ENCODE results near the gene TAS2R30. TPM values are rescaled to one million over a fixed set of nuclear protein-coding genes. Genes with fewer than 3 reads are reported as not detected.

Gene TAS2R30
- total RNA-seq, 2 donors from 2014 or later = 4.1 to 15.1 TPM

- TF ChIP-seq CTCF (IDR thresholded peaks at IDR 0.05) = no peak
- no peaks in the 10 kb centered on the region for H3K27me3 ChIP-seq (replicated peaks; ENCODE audit: insufficient read depth)
- H3K9me3 ChIP-seq = no peaks in the 10 kb centered on the region
- H3K4me1 ChIP-seq (ENCODE audit: control insufficient read depth in 1 of 2, low read depth in 2 of 2) = no peaks in the 10 kb centered on the region
- no peaks in the 10 kb centered on the region for H3K36me3 ChIP-seq
- no peak overlapping the region for H3K4me3 ChIP-seq
- DNase-seq (ENCODE audit: low spot score) (no peak), ATAC-seq (ENCODE audit: insufficient number of reproducible peaks, low FRiP score, low read depth) (no peak)
- H3K27ac ChIP-seq = no peak overlapping the region
These were observed 13.0 kb upstream of the TAS2R30 start for GRCh38 chr12:11147420-11147819.

GRCh38 chr12:11144297-11144696 lies 9.9 kb upstream of the TAS2R30 start:
- no peak overlapping the region for H3K27ac ChIP-seq
- H3K9me3 ChIP-seq = no peaks in the 10 kb centered on the region
- no peaks in the 10 kb centered on the region for H3K27me3 ChIP-seq (replicated peaks; ENCODE audit: insufficient read depth)
- TF ChIP-seq CTCF (IDR thresholded peaks at IDR 0.05) = no peak
- ATAC-seq (ENCODE audit: insufficient number of reproducible peaks, low FRiP score, low read depth) (no peak), DNase-seq (ENCODE audit: low spot score) (no peak)
- H3K4me3 ChIP-seq = no peak overlapping the region
- no peaks in the 10 kb centered on the region for H3K36me3 ChIP-seq
- H3K4me1 ChIP-seq (ENCODE audit: control insufficient read depth in 1 of 2, low read depth in 2 of 2) = no peaks in the 10 kb centered on the region

GRCh38 chr12:11143352-11143751 lies 8.9 kb upstream of the TAS2R30 start:
- no peaks in the 10 kb centered on the region for H3K4me1 ChIP-seq (ENCODE audit: control insufficient read depth in 1 of 2, low read depth in 2 of 2)
- H3K4me3 ChIP-seq = no peak overlapping the region
- no peaks in the 10 kb centered on the region for H3K27me3 ChIP-seq (replicated peaks; ENCODE audit: insufficient read depth)
- TF ChIP-seq CTCF (IDR thresholded peaks at IDR 0.05) = no peak
- no peak overlapping the region for H3K27ac ChIP-seq
- no peaks in the 10 kb centered on the region for H3K36me3 ChIP-seq
- DNase-seq (ENCODE audit: low spot score) (no peak), ATAC-seq (ENCODE audit: insufficient number of reproducible peaks, low FRiP score, low read depth) (no peak)
- H3K9me3 ChIP-seq = no peaks in the 10 kb centered on the region

DNA sequence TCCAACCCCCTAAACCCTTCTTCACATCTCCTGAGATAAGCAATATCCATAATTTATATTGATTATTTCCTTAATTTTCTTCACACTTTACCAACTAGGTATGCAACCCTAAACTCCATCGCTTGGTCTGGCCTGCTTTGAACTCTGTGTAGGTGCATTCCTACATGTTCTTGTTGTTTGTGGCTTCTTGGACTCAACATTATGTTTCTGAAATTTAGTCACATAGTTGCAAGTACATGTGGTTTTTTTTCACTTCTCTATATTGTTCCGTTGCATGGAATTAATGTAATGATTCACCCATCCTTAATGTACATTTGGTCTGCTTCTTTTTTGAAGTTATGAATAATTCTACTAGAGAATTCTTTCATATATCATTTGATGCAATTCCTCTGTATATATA lies 1.6 kb upstream of the TAS2R30 start:
- DNase-seq (ENCODE audit: low spot score) = no peak
- Histone ChIP-seq H3K4me1 (ENCODE audit: control insufficient read depth in 1 of 2, low read depth in 2 of 2) (peaks cover 0 to 3% of the 10 kb centered on the region in 2 donors), H3K27ac (no peak overlapping the region), H3K4me3 (no peak overlapping the region), H3K27me3 (replicated peaks; ENCODE audit: insufficient read depth) (no peaks in the 10 kb centered on the region), H3K36me3 (no peaks in the 10 kb centered on the region), H3K9me3 (no peaks in the 10 kb centered on the region)
- ATAC-seq (ENCODE audit: insufficient number of reproducible peaks, low FRiP score, low read depth) = no peak
- no peak for TF ChIP-seq CTCF (IDR thresholded peaks at IDR 0.05)

DNA sequence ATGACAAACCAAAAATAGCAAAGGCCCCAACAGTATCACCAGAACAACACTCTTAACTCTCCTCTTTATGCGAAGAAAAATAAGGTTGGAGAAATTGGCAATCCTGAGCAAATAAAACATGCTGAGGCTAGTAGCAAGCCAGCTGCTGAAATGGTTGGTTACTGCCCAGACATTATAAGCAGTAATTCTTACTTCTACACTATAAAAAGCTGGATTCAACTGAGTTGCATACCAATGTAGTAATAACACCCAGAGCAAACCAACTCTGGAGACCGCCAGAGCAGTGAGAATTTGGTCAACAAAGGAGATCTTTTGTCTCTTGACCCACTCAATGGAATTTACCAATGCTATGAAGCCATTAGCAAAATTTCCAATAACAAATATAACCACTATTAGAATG lies 628 bp downstream of the TAS2R30 start:
- Histone ChIP-seq H3K4me1 (ENCODE audit: control insufficient read depth in 1 of 2, low read depth in 2 of 2) (peaks cover 0 to 3% of the 10 kb centered on the region in 2 donors), H3K9me3 (no peaks in the 10 kb centered on the region), H3K36me3 (no peaks in the 10 kb centered on the region), H3K27me3 (replicated peaks; ENCODE audit: insufficient read depth) (no peaks in the 10 kb centered on the region), H3K27ac (no peak overlapping the region), H3K4me3 (no peak overlapping the region)
- DNase-seq (ENCODE audit: low spot score) = no peak
- ATAC-seq (ENCODE audit: insufficient number of reproducible peaks, low FRiP score, low read depth) = no peak
- no peak for TF ChIP-seq CTCF (IDR thresholded peaks at IDR 0.05)

Measured in thoracic aorta (tissue), 2 donors.